Measurements from ENCODE around the gene KIAA1958.

DNA sequence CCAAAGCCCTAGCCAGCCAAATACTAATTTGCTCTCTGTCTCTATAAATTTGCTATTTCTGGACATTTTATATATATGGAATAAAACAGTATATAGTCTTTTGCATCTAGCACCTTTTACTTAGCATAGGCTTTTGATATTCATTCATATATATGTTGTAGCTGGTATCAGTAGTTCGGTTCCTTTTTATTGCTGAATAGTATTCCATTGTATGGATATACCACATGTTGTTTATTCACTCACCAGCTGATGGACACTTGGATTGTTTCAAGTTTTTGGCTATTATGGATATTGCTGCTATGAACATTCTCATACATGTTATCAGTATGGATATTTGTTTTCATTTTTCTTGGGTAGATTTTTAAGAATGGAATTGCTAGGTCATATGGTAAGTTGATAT, 23.8 kb upstream of the KIAA1958 start:
- TF ChIP-seq, protein P1, sequence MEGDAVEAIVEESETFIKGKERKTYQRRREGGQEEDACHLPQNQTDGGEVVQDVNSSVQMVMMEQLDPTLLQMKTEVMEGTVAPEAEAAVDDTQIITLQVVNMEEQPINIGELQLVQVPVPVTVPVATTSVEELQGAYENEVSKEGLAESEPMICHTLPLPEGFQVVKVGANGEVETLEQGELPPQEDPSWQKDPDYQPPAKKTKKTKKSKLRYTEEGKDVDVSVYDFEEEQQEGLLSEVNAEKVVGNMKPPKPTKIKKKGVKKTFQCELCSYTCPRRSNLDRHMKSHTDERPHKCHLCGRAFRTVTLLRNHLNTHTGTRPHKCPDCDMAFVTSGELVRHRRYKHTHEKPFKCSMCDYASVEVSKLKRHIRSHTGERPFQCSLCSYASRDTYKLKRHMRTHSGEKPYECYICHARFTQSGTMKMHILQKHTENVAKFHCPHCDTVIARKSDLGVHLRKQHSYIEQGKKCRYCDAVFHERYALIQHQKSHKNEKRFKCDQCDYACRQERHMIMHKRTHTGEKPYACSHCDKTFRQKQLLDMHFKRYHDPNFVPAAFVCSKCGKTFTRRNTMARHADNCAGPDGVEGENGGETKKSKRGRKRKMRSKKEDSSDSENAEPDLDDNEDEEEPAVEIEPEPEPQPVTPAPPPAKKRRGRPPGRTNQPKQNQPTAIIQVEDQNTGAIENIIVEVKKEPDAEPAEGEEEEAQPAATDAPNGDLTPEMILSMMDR (IDR thresholded peaks at IDR 0.05), result no peak
- no peak for TF ChIP-seq POLR2A (IDR thresholded peaks at IDR 0.05)

All from lower leg skin (tissue), 3 donors.